Renal pelvis (tissue), 4 donors: ENCODE measurements around the gene SYT1. TPM values are rescaled to one million over a fixed set of nuclear protein-coding genes. Genes with fewer than 3 reads are reported as not detected.
"Not testable (repeated sequence)": the region's sequence is repeated elsewhere in the genome, so short reads cannot be mapped to it uniquely, and the experiment has no call there.

ENCODE experiments used
- DNase-seq: peaks from one replicate; pipeline ENCODE4 v3.0.0-alpha.2; 2013
- polyA plus RNA-seq, 3 donors: library from polyadenylated mRNA; unstranded; fragments of 120-200 nt; gene quantifications; one replicate each; pipeline ENCODE4 v1.2.1, GENCODE V29; 2013; ENCODE audit not compliant: insufficient read length in 3 of 3

Gene SYT1
- polyA plus RNA-seq, 3 donors, result 16.4 to 19.0 (median 17.3) TPM

DNA sequence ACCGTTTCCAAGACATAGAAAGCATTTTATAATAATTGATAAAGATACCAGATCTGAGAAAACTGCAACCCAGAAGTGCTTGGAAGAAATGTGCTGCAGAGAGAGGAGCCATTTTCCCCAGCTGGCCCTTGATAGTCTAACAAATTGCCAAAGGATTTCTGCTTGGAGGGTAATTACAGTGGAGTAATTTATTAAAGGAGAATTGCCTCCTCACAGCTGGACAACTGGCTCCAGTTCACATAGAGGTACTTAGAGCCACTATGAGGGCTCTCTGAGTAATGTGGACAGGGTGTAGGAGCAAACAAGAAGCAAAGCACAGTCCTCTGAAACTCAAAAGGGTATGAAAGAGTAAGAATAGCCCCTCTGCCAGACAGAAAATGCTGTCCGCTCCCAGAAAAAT is 335.6 kb downstream of the SYT1 start:
- no peak for DNase-seq

DNA sequence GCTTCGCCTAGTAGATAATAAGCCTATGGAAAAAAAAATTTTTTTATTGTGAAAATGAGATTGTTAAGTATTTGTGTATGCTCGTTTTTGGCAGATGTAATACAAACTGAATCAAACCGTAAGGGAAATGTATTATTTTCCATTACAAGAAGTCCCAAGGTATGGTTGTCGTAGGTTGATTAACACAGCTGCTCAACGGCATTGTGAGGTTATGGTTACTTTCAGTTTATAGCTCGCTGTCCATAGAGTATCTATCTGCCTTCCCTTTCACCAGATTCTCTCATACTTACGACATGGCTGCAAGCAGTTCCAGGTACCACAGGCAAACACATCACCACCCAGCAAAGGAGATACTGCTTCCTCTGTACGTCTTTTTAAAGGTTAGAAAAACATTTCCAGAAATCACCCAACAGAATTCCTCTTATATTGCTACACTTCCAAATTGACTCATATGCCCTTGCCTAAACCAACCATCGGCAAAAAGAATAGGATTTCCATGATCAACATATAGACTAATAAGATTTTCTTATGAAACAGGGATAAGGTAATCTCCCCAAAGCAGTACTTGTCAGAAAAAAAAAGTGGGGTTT is 338.6 kb downstream of the SYT1 start:
- no peak for DNase-seq

DNA sequence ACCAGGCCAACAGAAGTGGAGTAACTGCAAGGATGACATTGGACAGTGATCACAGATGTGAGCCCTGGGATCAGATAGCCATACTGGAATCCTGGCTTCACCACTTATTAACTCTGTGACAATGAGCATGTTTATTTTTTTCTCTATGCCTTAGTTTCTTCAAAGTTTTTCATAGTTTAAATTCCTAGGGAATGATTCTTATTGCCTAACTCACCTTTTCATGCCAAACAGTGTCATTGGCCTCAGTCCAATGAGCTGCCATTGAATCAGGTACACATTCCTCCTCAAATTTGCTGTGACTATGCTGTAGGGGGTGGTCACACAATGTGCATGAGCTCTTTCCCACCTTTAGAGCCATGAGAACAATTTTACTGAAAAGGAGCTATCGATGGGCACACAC is 342.3 kb downstream of the SYT1 start:
- DNase-seq, result no peak

DNA sequence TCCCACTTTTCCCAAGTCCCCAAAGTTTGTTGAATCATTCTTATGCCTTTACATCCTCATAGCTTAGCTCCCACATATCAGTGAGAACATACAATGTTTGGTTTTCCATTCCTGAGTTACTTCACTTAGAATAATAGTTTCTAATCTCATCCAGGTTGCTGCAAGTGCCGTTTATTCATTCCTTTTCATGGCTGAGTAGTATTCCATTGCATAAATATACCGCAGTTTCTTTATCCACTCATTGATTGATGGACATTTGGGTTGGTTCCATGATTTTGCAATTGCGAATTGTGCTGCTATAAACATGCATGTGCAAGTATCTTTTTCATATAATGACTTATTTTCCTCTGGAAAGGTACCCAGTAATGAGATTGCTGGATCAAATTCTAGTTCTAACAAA is 345.8 kb downstream of the SYT1 start:
- DNase-seq, result not testable (repeated sequence)

DNA sequence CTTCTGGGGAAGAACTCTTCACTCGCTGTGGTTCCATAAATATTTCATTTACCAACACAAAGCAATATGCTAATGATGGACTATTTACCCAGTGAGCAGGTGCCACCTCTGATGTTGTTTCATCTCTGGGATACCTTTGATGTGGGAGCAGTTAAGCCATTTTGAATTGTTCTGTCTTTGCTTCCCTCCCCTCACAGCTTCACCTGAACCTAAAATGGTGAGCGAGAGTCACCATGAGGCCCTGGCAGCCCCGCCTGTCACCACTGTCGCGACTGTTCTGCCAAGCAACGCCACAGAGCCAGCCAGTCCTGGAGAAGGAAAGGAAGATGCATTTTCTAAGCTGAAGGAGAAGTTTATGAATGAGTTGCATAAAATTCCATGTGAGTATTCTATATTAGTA is 352.7 kb downstream of the SYT1 start:
- DNase-seq, result no peak

DNA sequence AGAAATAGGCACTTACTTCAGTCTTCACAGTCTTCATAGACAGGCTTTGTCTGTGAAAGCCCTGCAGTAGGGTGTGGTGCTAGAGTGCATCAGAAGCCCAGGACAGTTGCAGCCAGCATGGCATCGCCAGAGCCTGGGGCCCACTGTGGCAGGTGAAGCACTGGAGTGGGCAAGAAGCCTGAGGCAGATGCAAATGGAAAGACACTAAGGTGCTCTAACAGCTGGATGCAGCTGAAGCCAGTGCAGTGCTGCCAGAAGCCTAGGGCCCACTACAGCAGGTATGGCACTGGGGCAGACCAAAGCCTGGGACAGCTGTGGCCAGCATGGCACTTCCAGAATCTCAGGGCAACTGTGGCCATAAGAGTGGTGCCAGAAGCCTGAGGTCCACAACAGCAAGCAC is 358.6 kb downstream of the SYT1 start:
- DNase-seq, result no peak

DNA sequence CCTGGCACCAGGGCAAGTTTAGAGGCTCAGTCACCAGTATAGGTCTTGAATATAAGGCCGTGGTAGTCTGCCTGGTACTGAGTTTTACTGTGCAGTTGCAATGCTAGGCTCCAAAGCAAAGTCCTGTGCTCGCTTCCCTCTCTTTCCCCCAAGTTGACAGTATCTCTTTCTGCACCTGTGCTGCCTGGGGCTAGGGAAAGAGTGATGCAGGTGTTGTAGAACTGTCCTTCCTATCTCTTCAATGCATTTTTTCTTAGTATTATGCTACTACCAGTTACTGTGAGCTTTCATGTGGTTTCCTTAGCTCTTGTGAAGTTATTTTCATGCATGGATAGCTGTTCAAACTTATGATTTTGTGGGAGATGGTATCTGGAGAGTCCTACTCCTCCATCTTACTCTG is 359.2 kb downstream of the SYT1 start:
- no peak for DNase-seq

DNA sequence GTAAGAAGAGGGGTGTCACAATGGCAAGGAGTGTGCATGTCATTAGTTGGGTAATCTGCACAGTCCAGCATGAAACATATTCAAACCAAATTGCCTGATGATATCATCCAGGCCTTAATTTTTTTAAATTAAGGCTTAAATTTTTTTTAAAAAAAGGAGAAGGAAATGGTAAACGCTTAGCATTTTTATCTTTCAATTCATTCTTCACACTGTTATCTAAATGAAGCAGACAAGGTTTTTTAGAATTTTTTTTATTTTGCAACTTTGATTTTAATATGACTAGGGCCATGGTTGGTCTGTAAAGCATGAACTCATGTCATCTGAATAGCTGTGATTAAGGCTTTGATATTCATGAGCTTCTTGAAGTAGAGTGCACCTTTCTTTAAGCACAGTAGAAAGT is 362.5 kb downstream of the SYT1 start:
- DNase-seq, result no peak

DNA sequence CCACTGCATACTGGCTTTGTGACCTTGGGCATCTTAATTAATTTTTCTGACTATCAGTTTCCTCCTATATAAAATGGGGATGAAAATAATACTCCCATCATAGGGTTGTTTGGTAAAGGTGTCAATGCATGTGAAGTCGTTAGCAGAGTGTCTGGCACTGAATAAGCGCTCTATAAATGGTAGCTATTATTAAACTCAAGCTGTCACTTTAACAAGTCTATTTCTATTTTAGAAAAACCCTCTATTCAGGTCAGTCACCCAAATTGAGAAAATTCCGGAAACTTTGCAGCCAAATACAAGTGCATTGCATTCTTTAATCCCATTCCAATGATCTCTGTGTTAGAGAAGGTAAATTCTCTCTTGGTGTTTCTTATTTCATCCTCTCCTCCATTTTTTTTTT is 363.1 kb downstream of the SYT1 start:
- no peak for DNase-seq

DNA sequence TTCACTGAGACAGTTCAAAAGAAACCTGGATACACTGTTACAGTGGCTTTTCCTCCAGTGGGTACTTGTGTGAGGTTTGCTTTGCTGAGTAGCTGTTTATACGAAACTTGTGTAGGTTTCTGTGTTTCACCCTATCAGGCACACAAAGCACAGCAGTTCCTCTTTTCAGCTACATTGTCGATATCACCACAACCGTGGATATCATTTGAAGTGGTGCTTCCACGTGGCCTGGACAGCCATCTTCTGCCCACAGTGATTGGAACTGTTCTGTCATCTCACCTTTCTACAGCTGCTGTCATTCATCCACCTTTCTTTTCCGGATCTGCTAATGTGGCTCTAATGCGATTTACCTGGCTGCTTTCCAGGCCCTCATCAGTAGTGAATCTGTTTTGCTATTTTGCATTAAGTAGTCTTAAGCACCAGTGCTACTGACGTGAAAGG is 368.8 kb downstream of the SYT1 start:
- DNase-seq, result no peak

DNA sequence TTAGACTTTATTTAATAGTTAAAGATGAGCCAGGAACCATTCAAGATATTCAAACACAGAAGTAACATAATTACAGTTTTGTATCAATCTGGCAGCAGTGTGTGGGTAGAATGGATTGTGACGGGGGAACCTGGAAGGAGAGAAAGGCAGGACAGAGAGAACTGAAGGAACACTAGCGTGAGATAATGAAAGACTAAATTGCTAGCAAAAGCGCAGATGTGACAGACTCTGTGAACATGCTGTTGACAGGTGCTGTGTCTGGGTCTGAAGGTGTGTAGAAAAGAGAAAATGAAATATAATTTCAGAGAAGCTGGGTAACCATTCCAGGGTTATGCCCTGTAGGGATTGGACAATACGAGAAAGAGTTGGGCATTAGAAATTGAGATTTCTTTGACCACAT is 372.3 kb downstream of the SYT1 start:
- DNase-seq, result no peak

DNA sequence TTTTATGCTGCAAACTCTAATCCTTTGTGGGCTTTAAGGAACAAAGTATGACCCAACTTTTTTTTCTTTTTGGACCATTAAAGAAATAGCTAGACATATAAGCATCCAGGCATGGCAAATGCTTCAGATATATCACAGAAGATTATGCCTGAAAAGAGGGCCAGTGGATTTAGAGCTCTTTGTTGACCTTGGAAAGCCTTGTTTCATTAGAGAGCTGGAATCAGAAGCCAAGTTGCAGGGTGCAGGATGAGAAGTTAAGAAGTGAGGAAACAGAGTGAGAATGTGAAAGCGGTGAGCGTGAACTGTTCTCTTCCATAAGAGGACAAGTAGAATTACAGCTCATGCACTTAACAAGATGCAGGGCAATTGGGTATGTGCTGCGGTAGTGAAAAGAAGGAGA is 373.7 kb downstream of the SYT1 start:
- DNase-seq, result no peak

DNA sequence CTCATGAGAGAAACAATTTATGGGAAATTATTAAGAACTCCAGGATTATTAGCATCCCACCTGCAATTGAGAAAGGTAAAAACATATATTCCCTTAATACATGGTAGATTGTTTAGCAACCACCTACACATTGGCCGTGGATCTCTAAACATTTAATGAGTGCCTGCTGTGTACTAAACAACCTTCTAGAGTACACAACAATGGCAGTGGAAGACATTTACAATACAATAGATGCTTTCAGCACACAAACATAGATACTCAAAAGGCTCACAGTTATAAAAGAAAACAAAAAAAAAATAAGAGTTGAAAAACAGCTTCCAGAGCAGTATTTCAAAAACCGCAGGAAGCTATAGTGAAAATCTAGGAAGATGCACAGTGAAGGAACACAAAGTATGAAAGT is 382.9 kb downstream of the SYT1 start:
- DNase-seq, result no peak

DNA sequence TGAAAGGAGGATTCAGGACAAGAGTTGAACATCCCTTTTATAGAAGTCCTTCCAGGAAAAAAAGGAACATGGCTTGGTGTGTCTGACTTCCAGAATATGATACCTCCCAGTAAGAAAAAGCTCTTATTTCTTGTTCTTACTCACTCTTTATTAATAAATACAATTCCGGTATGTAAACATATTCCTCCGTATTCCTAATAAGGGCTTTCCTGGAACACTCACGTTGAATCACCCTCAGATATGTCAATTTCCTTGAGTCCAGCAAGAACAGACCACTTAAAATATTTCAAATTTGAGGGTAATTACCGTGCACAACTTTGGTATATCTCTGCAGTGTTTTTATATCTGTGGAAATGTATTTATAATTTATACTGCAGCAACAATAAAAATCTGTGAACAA is 385.6 kb downstream of the SYT1 start:
- no peak for DNase-seq

DNA sequence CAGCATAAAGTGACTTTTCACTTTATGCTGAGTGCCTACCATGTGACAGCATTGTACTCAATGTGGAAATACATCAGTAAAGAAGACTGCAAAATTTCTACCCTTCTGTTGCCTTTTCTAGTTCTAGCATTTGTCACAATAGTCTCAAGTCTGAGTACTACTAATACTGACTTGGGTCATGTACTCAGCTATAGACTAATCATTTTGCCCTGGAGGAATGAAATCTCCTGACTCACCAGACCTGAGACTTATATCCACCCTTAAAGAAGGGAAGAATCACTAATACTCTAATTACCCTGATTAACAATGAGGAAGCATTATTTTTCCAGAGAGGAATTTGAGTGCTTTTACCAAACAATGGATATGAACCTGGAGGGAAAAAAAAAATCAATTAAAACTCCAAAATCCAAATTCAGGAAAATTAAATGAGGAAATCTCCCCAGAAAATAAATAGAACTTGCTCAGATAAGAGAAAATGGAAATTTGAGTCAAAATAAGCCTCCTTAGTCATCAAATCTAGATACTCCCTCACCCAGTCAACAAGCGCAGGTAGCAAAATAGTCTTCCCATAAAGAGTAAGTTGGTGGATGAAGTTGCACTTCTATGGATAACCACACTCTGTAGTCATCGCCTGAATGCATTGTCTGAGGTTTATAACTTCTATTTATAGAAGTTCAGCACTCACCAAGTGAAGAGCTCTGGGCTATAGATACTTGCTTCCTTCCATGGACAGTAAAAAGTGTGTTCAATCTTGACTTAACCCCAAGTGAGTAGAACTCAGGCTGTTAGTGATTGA is 386.6 kb downstream of the SYT1 start:
- DNase-seq, result no peak

DNA sequence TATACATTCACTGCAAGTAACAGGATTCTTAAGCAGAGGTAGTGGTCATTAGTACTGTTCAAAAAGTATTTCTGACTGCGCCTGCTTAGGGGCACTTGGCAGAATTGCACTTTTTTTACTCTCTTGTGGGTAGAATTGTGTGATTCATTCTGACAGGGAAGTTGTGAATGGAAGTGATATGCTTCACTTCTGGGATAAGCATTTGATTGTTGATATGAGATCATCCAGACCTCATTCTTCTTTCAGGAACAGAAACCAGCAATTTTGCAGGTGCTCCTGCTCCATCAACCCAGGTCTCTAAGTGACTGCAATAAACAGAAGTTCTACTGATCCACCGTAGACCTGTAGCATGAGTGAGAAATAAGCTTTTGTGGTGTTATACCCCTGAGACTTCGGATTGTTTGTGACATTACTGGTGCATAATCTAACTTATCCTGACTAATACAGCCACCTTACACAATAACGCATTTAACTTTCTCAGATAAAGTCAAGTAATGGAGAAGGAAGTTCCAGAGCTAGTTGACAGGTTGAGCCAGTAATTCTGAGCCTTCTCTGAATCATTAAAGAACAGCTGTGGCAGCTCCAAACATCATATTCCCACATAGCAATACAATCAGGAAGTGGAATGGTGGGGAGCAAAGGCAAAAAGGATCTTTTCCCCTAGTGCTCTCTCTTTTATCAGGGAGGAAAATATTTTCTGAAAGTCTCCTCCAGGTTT is 387.9 kb downstream of the SYT1 start:
- DNase-seq, result no peak

DNA sequence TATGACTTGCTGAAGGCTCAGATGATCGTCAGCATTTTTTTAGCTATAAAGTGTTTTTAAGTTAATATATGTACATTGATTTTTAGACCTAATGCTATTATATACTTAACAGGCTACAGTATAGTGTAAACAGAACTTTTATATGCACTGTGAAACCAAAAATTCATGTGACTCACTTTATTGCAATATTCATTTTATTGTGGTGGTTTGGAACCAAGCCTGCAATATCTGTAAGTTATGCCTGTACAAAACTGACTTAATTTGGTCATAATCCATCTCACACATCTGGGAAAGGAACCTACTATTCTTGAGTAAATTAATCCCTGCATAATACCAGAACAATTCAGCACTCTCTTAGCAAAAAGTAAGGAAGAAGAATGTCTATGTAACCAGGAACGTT is 390.7 kb downstream of the SYT1 start:
- no peak for DNase-seq

DNA sequence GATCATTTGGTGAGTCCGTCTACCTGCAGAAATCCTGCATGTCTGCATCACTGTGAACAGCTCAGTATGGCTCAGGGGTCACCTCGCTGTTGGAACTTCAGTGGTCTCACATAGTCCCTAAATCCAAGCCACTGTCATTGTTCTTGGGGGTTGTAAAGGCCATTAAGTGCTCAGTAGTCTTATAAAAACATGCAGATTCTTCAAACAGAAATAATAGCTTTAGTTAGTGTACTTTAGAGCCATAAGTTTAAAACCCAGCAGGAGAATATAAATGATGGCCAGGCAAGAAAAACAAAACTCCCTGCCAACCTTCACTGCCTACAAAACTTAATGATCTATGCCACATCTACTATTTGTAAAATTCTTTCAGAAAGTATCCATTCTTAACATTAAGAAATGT is 396.3 kb downstream of the SYT1 start:
- peak; percentile 35 for DNase-seq

DNA sequence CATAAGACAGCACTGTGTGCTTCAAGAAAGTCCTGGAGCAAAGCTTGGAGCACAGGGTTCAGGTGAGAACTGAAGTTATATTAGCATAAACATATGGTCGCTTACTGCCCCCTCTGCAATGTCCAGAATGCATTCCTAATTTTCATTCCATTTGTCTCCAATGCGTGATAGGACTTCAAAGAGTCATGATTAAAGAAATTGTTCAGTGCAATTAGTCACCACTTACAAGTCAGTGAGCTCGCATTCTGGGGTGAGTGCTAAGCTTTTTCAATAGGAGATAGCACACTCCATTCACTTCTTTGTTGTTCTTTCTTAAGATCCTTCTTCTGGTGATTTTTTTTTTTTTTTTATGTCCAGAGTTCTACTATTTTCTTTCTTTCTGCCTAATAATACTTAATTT is 398.4 kb downstream of the SYT1 start:
- no peak for DNase-seq

DNA sequence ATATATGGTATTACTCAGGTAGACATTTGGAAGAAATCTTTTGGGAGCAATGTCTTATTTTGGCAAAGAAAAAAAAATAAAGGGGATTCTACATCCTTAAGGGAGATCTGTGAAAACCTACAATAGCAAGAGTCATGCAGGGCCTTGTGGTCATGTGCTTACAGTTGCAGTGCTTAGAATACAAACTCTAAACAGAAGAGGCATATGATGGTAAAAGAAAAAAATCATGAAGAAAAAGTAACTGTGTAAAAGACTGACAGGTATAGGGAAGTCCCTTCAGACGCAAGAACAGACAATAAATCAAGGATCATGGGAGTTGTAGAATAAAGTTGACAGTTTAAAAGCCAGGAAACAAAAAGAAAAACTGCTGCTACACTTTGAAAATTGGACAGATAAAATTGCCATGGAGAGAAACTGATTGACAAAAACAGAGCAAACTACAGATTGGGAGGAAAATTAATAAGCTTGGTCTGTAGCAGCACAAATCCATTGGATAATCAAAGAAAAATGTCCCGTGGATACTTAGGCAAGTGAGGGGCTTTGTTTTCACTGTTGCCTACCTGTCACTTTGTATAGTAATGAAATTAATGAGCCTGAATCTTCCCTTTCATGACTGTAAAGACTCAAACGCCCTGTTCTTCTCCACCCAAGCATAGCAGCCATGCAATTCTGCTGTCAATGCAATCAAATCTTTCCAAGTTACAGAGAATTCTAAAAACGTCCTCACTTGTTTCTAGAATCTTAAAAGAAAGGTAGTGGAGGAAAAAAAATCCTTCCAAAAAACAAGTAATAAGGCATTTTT is 402.0 kb downstream of the SYT1 start:
- DNase-seq, result no peak

DNA sequence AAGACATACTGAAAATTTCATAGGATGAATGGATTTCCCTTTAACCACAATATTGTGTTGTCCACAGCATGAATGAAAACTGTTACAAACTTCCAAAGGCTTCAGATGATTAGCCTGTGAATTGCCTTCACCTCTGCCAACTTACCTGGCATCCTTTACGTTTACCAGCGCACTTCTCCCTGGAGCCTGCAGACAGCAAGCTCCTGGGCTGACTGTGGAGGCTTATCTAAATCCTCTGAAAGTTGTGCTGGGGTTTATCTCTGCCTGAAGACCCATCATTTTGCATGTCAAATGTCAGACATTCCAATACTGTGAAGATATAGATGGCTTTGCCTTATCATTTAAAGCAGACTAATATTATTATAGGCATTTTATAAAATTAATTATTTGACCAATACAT is 403.0 kb downstream of the SYT1 start:
- DNase-seq, result no peak

DNA sequence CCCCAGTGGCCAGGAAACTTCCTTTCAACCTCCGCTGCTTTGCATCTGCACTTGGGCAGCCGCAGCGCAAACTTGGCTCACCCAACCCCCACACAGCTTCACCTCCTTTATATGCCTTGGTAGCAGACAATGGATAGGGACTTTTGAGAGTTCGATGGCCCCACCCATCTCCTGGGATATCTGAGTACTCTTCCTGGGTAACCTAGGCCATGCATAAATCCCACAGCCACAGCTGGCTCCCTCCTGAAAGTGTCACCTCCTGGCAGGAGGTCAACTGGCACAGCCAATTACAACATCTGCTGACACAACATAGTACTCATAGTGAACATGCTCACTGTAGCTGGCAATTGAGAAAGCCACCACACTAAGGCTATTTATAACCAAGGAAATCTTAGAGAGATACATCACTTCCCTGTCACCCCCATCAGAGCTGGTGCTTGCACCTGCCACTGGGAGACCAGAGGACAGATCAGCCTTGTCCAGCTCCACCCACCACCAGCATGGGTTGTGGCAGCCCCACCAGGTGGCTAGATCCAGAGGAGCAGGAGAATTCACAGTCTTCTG is 410.0 kb downstream of the SYT1 start:
- DNase-seq, result no peak
